Mononuclear cell (primary cell): Measurements from ENCODE around the gene ONECUT3. TPM values are rescaled to one million over a fixed set of nuclear protein-coding genes. Genes with fewer than 3 reads are reported as not detected.
"Not testable (repeated sequence)": the region's sequence is repeated elsewhere in the genome, so short reads cannot be mapped to it uniquely, and the experiment has no call there.

ENCODE experiments used
- H3K27me3 ChIP-seq: 2 replicates; pipeline ENCODE4 v1.6.0; 2011; ENCODE audit warnings: low read length, control low read depth; ENCODE audit not compliant: insufficient read depth
- H3K4me1 ChIP-seq: 2 replicates; pipeline ENCODE4 v1.5.1; 2011; ENCODE audit warnings: mild to moderate bottlenecking, low read length, control low read depth; ENCODE audit not compliant: insufficient read depth
- H3K4me3 ChIP-seq: 2 replicates; pipeline ENCODE4 v1.5.1; 2011; ENCODE audit warnings: mild to moderate bottlenecking, low read length, moderate library complexity
- H3K9me3 ChIP-seq: 2 replicates; pipeline ENCODE4 v1.5.1; 2011; ENCODE audit warnings: low read depth, mild to moderate bottlenecking, control low read depth, low read length
- total RNA-seq: library from RNA; depleted of rRNA; stranded (reverse); fragments of >200 nt; gene quantifications from one replicate; pipeline ENCODE4 v1.2.3, GENCODE V29; 2012

Gene ONECUT3
- total RNA-seq, 1 donor = not detected

- Histone ChIP-seq H3K4me3 (no peak overlapping the region), H3K27me3 (peaks cover 68% of the 10 kb centered on the region), H3K9me3 (no peaks in the 10 kb centered on the region), H3K4me1 (peaks cover 8% of the 10 kb centered on the region)
These were observed 4.3 kb downstream of the ONECUT3 start for GRCh38 chr19:1757468-1758230.

- H3K9me3 ChIP-seq = no peaks in the 10 kb centered on the region
- peaks cover 68% of the 10 kb centered on the region for H3K27me3 ChIP-seq
- peaks cover 8% of the 10 kb centered on the region for H3K4me1 ChIP-seq
- no peak overlapping the region for H3K4me3 ChIP-seq
These were observed 4.9 kb downstream of the ONECUT3 start for GRCh38 chr19:1758231-1758577.

GRCh38 chr19:1758959-1759903 lies 5.9 kb downstream of the ONECUT3 start:
- H3K9me3 ChIP-seq = no peaks in the 10 kb centered on the region
- no peak overlapping the region for H3K4me3 ChIP-seq
- H3K4me1 ChIP-seq = peaks cover 8% of the 10 kb centered on the region
- peaks cover 77% of the 10 kb centered on the region for H3K27me3 ChIP-seq

DNA sequence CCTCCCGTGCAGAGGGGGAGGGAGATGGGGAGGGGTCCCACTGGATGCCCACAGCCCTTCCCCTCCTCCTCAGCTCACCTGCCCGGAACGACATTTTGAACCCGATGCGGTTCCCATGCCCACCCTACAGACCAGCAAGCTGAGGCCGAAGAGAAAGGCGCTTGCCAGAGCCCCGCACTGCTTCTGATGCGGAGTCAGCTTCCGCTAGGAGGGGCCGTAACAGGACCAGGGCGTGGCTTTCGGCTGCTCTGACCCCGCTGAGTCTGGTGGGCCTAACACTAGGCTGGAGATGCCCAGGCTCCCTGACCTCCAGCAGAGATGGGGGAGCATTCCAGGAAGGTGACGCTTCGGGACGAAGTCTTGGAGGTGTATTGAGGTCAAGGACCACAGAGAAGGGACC lies 6.7 kb downstream of the ONECUT3 start:
- Histone ChIP-seq H3K9me3 (no peaks in the 10 kb centered on the region), H3K4me3 (no peak overlapping the region), H3K27me3 (peaks cover 77% of the 10 kb centered on the region), H3K4me1 (peaks cover 8% of the 10 kb centered on the region)

DNA sequence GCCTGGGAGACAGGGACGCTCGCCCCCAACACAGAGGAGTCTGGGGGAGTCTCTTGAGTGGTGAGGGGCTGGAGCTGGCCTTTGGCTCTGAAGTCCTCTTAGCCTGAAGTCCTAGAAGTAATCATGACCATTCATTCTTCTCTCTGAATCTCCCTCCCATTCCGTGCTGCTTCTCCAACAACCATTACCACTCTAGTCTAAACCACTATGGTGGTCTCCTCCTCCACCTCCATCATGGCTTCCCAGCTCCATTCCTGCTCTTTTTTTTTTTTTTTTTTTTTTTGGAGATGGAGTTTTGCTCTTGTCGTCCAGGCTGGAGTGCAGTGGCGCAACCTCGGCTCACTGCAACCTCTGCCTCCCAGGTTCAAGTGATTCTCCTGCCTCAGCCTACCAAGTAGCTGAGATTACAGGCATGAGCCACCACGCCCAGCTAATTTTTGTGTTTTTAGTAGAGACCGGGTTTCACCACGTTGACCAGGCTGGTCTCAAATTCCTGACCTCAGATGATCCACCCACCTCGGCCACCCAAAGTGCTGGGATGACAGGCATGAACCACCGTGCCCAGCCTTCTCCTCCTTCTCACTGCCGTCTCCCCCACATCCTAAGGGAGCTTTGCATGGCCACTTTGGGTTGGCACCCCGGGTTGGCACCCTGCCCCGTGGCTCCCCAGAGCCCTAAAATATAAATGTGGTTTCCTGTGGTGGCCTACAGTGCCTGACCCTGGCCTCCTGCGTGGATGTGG lies 7.7 kb downstream of the ONECUT3 start:
- peaks cover 79% of the 10 kb centered on the region for H3K27me3 ChIP-seq
- H3K4me3 ChIP-seq, H3K4me1 ChIP-seq, H3K9me3 ChIP-seq: not testable (repeated sequence)

DNA sequence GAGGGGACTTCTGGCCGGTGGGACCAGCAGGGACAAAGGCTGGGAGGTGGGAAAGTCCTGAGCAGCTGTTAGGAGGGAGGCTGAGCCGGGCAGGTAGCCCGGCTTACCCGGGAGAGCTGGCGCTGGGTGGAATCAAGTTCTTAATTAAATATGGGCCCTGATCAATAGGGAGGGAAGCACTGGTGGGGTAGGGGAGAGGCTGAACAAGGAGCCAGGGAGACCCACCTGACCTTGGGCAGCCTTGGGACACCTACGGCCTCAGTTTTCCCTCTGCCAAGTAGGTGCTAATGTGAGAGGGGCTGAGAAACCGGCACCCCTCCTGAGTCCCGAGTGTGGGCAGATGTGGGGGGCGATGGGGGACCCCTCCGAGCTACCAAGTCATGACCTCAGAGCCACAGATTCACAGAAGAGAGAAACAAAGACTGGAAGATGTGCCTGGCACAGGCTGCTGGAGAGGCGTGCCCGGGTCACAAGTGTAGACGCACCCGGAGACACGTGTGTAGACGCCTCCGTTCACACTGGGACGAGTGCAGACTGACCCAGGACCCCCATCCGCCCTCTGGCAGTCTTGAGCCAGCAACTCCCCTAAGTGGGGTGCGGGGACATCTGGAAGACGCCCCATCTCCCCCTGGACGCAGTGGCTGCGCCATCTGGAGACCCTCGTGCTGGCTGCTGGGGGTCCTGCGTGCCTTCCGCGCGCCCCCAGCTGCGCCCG lies 8.4 kb downstream of the ONECUT3 start:
- Histone ChIP-seq H3K4me1 (peaks cover 8% of the 10 kb centered on the region), H3K9me3 (no peaks in the 10 kb centered on the region), H3K27me3 (peaks cover 79% of the 10 kb centered on the region), H3K4me3 (no peak overlapping the region)

DNA sequence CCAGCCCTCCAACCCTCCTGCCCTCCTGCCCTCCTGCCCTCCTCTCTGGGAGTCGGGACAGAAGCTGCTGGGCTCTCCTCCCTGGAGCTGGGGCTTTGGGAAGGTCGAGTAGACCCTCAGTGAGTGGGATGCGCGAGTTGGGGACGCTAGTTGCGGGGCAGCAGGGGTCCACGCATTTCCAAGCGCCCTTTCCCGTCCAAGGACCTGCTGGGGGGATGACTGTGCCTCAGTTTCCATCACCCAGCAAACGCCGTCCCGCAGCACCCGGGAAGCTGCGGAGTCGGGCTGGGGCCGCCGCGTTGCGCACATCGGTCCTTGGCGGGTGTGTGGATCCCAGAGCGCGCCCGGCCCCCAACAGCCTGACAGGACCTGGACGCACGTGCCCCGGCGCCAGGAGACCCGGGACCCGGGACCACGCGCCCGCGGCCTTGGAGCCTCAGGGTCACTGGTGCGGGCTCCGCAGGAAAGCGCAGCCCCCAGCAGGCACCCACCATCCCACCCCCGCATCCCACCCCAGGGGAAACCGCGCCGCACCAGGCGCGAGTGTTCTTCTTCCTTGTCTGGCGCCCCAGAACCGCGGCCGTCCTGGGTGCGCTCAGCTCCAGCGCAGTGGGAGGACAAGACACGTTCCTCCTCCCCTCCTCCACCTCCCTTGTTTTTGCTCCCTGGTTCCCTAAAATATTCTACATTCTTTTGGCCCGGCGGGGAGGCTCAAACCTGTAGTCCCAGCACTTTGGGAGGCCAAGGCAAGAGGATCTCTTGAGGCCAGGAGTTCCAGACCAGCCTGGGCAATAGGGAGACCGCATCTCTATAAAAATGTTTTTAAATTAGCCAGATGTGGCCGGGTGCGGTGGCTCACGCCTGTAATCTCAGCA lies 9.2 kb downstream of the ONECUT3 start:
- H3K27me3 ChIP-seq = peaks cover 79% of the 10 kb centered on the region
- H3K9me3 ChIP-seq = no peaks in the 10 kb centered on the region
- peaks cover 5% of the 10 kb centered on the region for H3K4me1 ChIP-seq
- H3K4me3 ChIP-seq = no peak overlapping the region

GRCh38 chr19:1763648-1764639 lies 10.6 kb downstream of the ONECUT3 start:
- H3K4me1 ChIP-seq = peaks cover 6% of the 10 kb centered on the region
- peaks cover 82% of the 10 kb centered on the region for H3K27me3 ChIP-seq
- no peak overlapping the region for H3K4me3 ChIP-seq
- no peaks in the 10 kb centered on the region for H3K9me3 ChIP-seq

DNA sequence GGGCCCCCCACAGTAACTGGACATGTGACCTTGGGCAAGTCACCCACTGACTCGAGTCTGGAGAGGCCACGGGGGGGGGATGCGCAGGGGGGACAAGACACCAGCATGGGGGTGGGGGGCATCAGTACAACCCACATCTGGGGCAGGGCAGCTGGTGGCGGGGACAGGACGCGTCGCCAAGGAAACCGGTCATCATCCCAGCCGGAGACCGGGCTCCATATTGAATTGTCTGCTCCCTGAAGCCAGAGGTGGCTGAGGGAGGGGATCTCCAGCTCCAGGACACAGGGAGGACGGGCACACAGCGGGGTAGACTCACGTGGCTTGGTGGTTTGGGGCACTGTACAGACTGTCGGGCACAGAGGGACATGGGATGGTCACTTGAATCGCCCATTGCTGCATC lies 11.4 kb downstream of the ONECUT3 start:
- Histone ChIP-seq H3K9me3 (no peaks in the 10 kb centered on the region), H3K4me1 (peaks cover 6% of the 10 kb centered on the region), H3K27me3 (peaks cover 77% of the 10 kb centered on the region), H3K4me3 (no peak overlapping the region)

DNA sequence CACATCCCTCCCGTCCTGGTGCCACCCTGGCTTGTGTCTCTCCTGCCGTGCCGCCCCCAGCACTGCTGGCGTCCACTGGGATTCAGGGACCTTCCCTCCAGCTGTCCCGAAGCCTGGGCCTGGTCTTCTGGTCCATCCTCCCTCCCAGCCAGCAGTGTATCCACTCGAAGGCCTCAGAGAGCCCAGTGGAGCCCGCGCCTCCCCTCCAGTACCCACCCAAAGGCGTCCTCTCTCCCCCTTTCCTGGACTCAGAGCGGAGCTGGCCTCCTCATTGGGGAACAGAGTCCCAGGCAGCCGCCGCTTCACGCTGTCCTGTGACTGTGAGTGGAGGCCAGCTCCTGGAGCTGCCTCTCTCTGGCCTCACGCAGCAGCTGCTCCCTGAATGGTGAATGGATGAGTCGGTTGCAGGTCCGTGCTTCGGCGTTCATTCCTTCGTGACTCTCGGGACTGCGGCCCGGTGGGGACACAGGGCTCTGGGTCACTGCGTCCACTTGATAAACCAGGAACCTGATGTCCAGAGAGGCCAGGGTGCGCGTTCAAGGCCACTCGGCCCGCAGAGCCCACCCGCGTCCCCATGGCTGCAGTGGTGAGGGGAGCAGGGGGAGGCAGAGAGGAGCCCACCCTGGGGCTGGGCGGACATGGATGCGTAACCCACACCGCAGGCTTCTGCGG lies 12.1 kb downstream of the ONECUT3 start:
- Histone ChIP-seq H3K27me3 (peaks cover 77% of the 10 kb centered on the region), H3K9me3 (no peaks in the 10 kb centered on the region), H3K4me1 (peaks cover 6% of the 10 kb centered on the region), H3K4me3 (no peak overlapping the region)

GRCh38 chr19:1765904-1766799 lies 12.8 kb downstream of the ONECUT3 start:
- H3K4me1 ChIP-seq = peaks cover 6% of the 10 kb centered on the region
- peaks cover 8% of the 10 kb centered on the region for H3K9me3 ChIP-seq
- H3K27me3 ChIP-seq = peaks cover 80% of the 10 kb centered on the region
- no peak overlapping the region for H3K4me3 ChIP-seq
